Smooth muscle cell (in vitro differentiated cells): ENCODE measurements around the gene NUDT2. TPM values are rescaled to one million over a fixed set of nuclear protein-coding genes. Genes with fewer than 3 reads are reported as not detected.

Experiments
- DNase-seq: peaks from one replicate; lab custom pipeline; 2025; ENCODE audit not compliant: unreplicated experiment; lab: John Stamatoyannopoulos, UW
- H2AFZ ChIP-seq: fragments of 200-600 bp; sonication (generic); 2 replicates; pipeline ENCODE4 v1.6.0; 2016; ENCODE audit warnings: antibody characterized with exemption, low read depth, mild to moderate bottlenecking
- H3F3A ChIP-seq: fragments of 200-600 bp; sonication (generic); 2 replicates; pipeline ENCODE4 v1.6.0; 2017; ENCODE audit warnings: antibody characterized with exemption, low read depth
- H3K27ac ChIP-seq: fragments of 200-600 bp; sonication (generic); 2 replicates; pipeline ENCODE4 v1.5.1; 2016; ENCODE audit warnings: low read depth, mild to moderate bottlenecking
- H3K27me3 ChIP-seq: fragments of 200-600 bp; sonication (generic); 2 replicates; pipeline ENCODE4 v1.6.1; 2016; ENCODE audit warnings: low read depth, mild to moderate bottlenecking
- H3K36me3 ChIP-seq: fragments of 200-600 bp; sonication (generic); 2 replicates; pipeline ENCODE4 v1.5.1; 2016; ENCODE audit warnings: low read depth
- H3K4me1 ChIP-seq: fragments of 200-600 bp; sonication (generic); 2 replicates; pipeline ENCODE4 v1.5.1; 2016; ENCODE audit warnings: low read depth
- H3K4me2 ChIP-seq: fragments of 200-600 bp; sonication (generic); 2 replicates; pipeline ENCODE4 v1.6.0; 2016; ENCODE audit warnings: mild to moderate bottlenecking
- H3K4me3 ChIP-seq: fragments of 200-600 bp; sonication (generic); 2 replicates; pipeline ENCODE4 v1.5.1; 2016; ENCODE audit warnings: mild to moderate bottlenecking
- H3K79me2 ChIP-seq: fragments of 200-600 bp; sonication (generic); 2 replicates; pipeline ENCODE4 v1.6.0; 2016; ENCODE audit warnings: low read depth, mild to moderate bottlenecking
- H3K9ac ChIP-seq: fragments of 200-600 bp; sonication (generic); 2 replicates; pipeline ENCODE4 v1.6.0; 2016; ENCODE audit warnings: low read depth
- H3K9me3 ChIP-seq: fragments of 200-600 bp; sonication (generic); replicated peaks from 2 replicates; pipeline ENCODE4 v1.5.1; 2016; ENCODE audit warnings: low read depth
- H4K20me1 ChIP-seq: fragments of 200-600 bp; sonication (generic); 2 replicates; pipeline ENCODE4 v1.6.0; 2016; ENCODE audit warnings: low read depth
- CTCF ChIP-seq: fragments of 200-600 bp; sonication (generic); IDR thresholded peaks from 2 replicates; pipeline ENCODE4 v1.5.1; 2017; ENCODE audit warnings: borderline replicate concordance, mild to moderate bottlenecking, antibody characterized with exemption; ENCODE audit not compliant: insufficient read depth, poor library complexity, severe bottlenecking
- WGBS: methylation state at CpG from one replicate; pipeline ENCODE4 v1.1.7; 2016; ENCODE audit warnings: low lambda C conversion rate; 5-methylcytosine and 5-hydroxymethylcytosine counted together
- polyA plus RNA-seq: library from polyadenylated mRNA; unstranded; fragments of >200 nt; fragmentation: Nextera tagmentation; extraction: Ambion mirVana; gene quantifications from 2 replicates; pipeline ENCODE4 v1.2.1, GENCODE V29; 2016
- total RNA-seq: library from RNA; depleted of rRNA; stranded (reverse); fragments of >200 nt; gene quantifications from 2 replicates; pipeline ENCODE4 v1.2.3, GENCODE V29; 2014

The NUDT2 gene
- total and polyA plus RNA-seq, 2 experiments from 2014 or later: 28.1 to 36.1 TPM

DNA sequence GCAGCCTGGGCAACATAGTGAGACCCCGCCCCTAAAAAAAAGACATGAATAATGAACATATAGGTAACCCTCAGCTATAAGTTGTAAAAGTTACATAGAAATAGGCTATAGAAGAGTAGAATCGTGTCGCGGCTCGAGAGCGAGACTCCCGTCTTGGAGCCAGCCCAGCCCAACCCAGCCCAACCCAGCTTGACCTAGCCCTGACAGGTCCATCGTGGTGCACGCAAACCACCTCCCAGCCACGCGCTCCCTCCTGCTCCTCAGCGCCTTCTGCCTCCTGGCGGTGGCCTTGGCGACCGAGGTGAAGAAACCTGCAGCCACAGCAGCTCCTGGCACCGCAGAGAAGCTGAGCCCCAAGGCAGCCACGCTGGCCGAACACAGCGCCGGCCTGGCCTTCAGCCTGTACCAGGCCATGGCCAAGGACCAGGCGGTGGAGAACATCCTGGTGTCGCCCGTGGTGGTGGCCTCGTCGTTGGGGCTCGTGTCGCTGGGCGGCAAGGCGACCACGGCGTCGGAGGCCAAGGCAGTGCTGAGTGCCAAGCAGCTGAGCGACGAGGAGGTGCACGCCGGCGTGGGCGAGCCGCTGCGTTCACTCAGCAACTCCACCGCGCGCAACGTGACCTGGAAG, 11.1 kb upstream of the NUDT2 start:
- no peaks in the 10 kb centered on the region for H3K4me1 ChIP-seq
- no peak for TF ChIP-seq CTCF
- no peaks in the 10 kb centered on the region for H3K36me3 ChIP-seq
- no peaks in the 10 kb centered on the region for H3K27me3 ChIP-seq
- H3K79me2 ChIP-seq: no peaks in the 10 kb centered on the region
- no peak overlapping the region for H3K4me3 ChIP-seq
- DNase-seq: no peak
- no peaks in the 10 kb centered on the region for H3F3A ChIP-seq
- H3K9me3 ChIP-seq: no peaks in the 10 kb centered on the region
- 95% methylated on average over 44 of the region's 44 CpGs for WGBS
- H3K4me2 ChIP-seq: no peak overlapping the region
- no peak overlapping the region for H2AFZ ChIP-seq
- no peak overlapping the region for H3K27ac ChIP-seq
- H4K20me1 ChIP-seq: no peaks in the 10 kb centered on the region
- H3K9ac ChIP-seq: no peak overlapping the region

DNA sequence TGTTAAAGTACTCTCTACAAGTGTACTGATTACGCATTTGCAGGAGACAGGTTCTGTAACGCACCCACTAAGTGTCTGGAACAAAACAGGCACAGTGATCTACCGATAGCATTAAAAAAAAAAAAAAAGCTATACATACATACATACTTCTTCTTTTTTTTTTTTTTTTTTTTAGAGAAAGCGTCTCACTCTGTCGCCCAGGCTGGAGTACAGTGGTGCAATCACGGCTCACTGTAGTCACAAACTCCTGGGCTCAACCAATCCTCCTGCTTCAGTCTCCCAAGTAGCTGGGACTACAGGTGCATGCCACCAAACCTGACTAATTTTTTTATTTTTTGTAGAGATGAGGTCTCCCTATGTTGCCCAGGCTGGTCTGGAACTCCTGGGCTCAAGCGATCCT, 7.9 kb upstream of the NUDT2 start:
- no peak for DNase-seq
- H3K27ac ChIP-seq: no peak overlapping the region
- no peaks in the 10 kb centered on the region for H3K4me1 ChIP-seq
- H3K9me3 ChIP-seq: no peaks in the 10 kb centered on the region
- no peaks in the 10 kb centered on the region for H3K79me2 ChIP-seq
- 98% methylated on average over 7 of the region's 7 CpGs for WGBS
- H3K27me3 ChIP-seq: no peaks in the 10 kb centered on the region
- TF ChIP-seq CTCF: no peak
- H2AFZ ChIP-seq: no peak overlapping the region
- H3K36me3 ChIP-seq: no peaks in the 10 kb centered on the region
- H3K4me2 ChIP-seq: no peak overlapping the region
- no peaks in the 10 kb centered on the region for H4K20me1 ChIP-seq
- H3K9ac ChIP-seq: no peak overlapping the region
- H3F3A ChIP-seq: no peaks in the 10 kb centered on the region
- H3K4me3 ChIP-seq: no peak overlapping the region

DNA sequence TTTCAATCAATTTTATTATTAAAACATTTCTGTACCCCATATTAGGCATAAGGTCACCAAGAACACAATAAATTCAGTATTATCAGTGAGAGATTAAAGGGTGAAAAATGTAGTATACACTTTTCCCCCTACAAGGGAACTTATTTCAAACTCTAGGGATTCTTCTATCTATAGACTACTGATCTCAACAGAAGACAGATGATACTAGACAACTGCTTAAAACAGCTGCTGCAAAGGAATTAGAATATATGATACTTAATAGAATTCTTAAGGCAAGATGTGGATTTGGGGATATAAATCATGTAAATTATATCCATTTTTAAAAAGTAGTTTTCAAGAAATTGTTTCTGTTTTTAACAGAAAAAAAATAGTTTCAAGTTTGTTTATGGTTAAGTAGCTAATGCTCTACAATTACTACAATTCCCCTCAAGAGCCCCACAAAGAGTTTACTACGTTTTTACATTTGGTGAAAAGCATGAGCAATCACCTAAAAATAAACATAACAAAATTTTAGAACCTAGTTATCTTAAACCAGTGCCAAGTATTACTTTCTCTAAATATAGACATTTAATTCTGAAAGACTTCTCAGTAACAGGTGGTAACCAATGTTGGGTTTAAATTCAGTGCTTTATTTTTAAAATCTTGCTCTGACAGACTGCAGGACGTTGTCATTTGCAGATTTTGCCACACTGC, 6.3 kb upstream of the NUDT2 start:
- TF ChIP-seq CTCF: no peak
- H3K79me2 ChIP-seq: peaks cover 7% of the 10 kb centered on the region
- no peaks in the 10 kb centered on the region for H3K9me3 ChIP-seq
- no peaks in the 10 kb centered on the region for H3K27me3 ChIP-seq
- H3K4me3 ChIP-seq: no peak overlapping the region
- no peaks in the 10 kb centered on the region for H3F3A ChIP-seq
- peaks cover 4% of the 10 kb centered on the region for H3K4me1 ChIP-seq
- H3K27ac ChIP-seq: no peak overlapping the region
- no peak for DNase-seq
- no peaks in the 10 kb centered on the region for H4K20me1 ChIP-seq
- 84% methylated on average over 2 of the region's 2 CpGs for WGBS
- H3K36me3 ChIP-seq: no peaks in the 10 kb centered on the region
- no peak overlapping the region for H3K9ac ChIP-seq
- no peak overlapping the region for H2AFZ ChIP-seq
- H3K4me2 ChIP-seq: no peak overlapping the region

DNA sequence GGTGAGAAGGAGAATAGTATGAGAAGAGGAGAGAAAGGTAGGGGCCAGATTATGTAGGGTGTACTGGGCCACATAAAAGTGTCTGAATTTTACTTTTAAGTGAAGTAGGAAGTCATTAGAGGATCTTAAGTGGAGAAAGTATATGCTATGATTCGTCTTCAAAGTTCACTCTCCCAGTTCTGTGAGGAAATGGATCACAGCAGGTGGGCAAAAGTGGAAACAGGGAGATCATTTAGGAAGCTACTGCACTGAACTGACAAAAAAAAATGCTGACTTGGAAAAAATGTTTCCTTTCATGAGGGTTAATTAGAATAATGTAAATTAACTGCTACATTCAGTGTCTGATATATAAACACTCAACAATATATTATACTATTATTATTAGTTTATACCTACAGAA, 2.7 kb upstream of the NUDT2 start:
- H2AFZ ChIP-seq: no peak overlapping the region
- H3K27ac ChIP-seq: no peak overlapping the region
- H4K20me1 ChIP-seq: no peaks in the 10 kb centered on the region
- no peak for DNase-seq
- H3K36me3 ChIP-seq: no peaks in the 10 kb centered on the region
- H3F3A ChIP-seq: peaks cover 6% of the 10 kb centered on the region
- WGBS: 71% methylated on average over 1 of the region's 1 CpG
- no peaks in the 10 kb centered on the region for H3K9me3 ChIP-seq
- H3K9ac ChIP-seq: no peak overlapping the region
- peaks cover 8% of the 10 kb centered on the region for H3K4me1 ChIP-seq
- peaks cover 7% of the 10 kb centered on the region for H3K79me2 ChIP-seq
- no peak overlapping the region for H3K4me3 ChIP-seq
- H3K4me2 ChIP-seq: no peak overlapping the region
- no peaks in the 10 kb centered on the region for H3K27me3 ChIP-seq
- no peak for TF ChIP-seq CTCF
